Astrocyte of the spinal cord (primary cell): Measurements from ENCODE around the gene C6orf47.

ENCODE experiments used
- DNase-seq: peaks from one replicate; pipeline ENCODE4 v3.0.0; 2011; ENCODE audit warnings: low read depth, low spot score
- H3K4me3 ChIP-seq: 2 replicates; pipeline ENCODE4 v1.5.1; 2011; ENCODE audit warnings: low read depth, mild to moderate bottlenecking, low read length, moderate library complexity
- in situ Hi-C: cut with HindIII; loops from 2 replicates; pipeline ENCODE4 v1.10.0; 2017; ENCODE audit warnings: low sequenced_read_pairs
- TF ChIP-seq, protein P1 (sequence below): IDR thresholded peaks from 2 replicates; pipeline ENCODE4 v1.5.1; 2012; ENCODE audit warnings: low read depth, mild to moderate bottlenecking, low read length, inconsistent platforms

C6orf47 gene

DNA sequence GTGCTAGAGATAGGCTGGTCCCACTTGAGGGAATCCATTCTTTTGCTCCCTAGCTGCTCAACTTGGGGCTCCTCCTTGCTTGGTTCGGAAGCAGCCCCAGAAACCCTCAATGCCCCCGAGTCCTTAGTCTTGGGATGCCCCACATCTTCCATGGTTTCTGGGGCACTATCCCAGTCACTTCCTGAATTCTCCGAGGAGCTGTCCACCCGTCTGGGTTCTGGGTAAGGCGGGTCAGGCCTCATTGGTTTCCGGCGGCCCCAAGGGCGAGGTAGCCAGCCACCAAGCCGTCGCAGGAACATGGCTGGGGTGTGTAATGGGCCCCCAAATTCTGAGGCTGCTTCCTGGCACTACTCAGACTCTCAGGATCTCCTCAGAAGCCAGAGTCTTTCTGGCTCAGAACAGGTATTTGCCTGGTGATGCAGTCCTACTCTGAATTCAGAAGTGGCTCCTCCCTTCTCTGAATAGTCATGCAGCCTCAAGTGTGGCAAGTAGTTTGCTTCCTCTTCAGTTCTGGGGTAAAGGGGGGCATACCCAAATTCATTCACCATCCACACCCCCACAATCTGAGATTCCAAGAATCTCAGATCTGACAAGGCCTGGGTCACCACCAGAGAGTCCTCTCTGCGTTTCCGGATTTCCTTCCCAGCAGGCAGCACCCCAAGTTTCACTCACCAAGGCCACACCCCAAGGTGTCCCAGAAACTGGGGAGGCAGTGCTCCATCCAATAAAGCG lies 763 bp downstream of the C6orf47 start:
- in situ Hi-C loops = no loop called here
- peak overlapping the region; percentile 61 for H3K4me3 ChIP-seq
- TF ChIP-seq, protein P1, sequence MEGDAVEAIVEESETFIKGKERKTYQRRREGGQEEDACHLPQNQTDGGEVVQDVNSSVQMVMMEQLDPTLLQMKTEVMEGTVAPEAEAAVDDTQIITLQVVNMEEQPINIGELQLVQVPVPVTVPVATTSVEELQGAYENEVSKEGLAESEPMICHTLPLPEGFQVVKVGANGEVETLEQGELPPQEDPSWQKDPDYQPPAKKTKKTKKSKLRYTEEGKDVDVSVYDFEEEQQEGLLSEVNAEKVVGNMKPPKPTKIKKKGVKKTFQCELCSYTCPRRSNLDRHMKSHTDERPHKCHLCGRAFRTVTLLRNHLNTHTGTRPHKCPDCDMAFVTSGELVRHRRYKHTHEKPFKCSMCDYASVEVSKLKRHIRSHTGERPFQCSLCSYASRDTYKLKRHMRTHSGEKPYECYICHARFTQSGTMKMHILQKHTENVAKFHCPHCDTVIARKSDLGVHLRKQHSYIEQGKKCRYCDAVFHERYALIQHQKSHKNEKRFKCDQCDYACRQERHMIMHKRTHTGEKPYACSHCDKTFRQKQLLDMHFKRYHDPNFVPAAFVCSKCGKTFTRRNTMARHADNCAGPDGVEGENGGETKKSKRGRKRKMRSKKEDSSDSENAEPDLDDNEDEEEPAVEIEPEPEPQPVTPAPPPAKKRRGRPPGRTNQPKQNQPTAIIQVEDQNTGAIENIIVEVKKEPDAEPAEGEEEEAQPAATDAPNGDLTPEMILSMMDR = no peak
- DNase-seq = no peak

DNA sequence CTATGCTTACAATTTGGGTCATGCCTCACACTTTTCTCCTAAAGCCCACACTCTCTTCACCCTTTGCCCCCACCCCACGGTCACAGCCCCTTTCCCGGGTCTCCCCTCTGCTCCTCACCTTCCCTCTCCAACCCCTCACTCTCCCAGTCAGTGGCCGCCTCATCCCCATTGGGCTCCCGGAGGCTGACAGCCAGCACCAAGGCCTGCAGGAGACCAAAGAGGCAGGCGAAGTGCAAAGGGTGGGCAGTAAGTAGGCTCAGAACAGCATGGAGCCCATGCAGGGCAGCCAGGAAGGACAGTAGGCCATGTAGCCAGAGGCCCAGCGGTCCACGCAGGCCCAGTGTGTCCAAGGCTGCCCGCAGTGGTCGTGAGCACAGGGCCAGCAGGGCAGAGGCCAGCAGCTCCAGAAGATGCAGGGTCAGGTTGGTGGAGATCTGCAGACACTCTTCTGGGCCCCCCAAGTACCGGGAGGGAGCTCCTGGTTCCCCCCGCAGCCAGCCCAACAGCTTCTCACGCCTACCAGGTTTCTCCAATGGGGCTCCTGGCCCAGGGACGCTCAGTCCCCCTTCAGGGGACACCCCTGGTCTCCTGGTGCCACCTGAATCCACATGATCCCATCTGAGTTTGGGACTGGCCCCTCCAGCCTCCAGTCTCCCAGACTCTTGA lies 1.5 kb downstream of the C6orf47 start:
- in situ Hi-C loops = no loop called here
- TF ChIP-seq, protein P1 = no peak
- peak overlapping the region; percentile 61 for H3K4me3 ChIP-seq
- DNase-seq = no peak

DNA sequence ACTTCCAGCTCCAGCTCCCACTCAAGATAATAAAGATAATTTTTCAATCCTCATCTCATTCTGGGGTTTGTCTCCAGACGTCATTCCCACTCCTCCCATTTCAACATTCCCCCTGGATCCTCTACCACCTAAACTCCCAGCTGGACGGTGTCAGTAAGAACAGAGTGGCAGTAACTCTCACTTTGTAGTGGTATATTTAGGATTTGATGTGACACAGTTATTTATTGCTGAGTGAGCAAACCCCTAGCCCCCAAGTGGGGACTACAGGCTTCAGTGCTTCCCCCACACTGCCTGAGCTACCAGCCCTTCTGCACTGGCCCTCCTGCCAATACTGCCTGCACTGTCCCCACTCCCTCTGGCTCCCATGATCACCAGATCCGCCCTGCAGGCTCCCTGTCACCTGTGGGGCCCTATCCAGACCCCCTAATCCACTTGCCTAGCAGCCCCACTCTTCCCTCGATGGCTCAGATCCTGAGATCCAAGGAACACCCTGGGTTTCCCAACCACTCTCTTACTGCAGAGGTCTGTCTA lies 2.4 kb downstream of the C6orf47 start:
- in situ Hi-C loops = no loop called here
- DNase-seq = no peak
- TF ChIP-seq, protein P1 = no peak
- H3K4me3 ChIP-seq = no peak overlapping the region

DNA sequence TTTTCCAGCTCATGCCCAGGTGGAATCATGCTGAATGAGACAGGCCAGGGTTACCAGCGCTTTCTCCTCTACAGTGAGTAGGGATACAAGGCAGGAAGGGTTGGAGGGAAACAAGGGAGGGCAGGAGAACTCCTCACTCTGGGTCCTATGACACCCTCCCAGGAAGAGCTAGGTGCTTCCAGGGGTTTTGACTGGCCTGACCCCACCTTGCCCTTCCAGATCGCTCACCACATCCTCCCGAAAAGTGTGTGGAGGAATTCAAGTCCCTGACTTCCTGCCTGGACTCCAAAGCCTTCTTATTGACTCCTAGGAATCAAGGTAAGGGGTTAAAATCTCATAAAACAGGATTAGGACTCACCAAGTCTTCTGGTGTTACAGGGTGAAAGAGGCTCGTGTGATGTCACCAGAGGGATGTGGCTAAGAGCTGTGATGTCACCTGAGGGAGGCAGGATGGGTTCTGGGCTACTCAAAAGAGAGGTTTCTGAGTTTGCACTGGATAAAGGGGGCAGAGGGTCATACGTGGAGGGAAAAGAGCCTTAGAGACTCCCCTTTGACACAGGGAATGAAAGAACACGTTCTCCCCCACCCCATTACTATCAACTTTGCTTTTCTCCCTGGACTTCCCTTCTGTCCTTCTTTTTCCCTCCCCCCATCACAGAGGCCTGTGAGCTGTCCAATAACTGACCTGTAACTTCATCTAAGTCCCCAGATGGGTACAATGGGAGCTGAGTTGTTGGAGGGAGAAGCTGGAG lies 3.0 kb downstream of the C6orf47 start:
- TF ChIP-seq, protein P1 = no peak
- H3K4me3 ChIP-seq = no peak overlapping the region
- DNase-seq = no peak
- in situ Hi-C loops = no loop called here

DNA sequence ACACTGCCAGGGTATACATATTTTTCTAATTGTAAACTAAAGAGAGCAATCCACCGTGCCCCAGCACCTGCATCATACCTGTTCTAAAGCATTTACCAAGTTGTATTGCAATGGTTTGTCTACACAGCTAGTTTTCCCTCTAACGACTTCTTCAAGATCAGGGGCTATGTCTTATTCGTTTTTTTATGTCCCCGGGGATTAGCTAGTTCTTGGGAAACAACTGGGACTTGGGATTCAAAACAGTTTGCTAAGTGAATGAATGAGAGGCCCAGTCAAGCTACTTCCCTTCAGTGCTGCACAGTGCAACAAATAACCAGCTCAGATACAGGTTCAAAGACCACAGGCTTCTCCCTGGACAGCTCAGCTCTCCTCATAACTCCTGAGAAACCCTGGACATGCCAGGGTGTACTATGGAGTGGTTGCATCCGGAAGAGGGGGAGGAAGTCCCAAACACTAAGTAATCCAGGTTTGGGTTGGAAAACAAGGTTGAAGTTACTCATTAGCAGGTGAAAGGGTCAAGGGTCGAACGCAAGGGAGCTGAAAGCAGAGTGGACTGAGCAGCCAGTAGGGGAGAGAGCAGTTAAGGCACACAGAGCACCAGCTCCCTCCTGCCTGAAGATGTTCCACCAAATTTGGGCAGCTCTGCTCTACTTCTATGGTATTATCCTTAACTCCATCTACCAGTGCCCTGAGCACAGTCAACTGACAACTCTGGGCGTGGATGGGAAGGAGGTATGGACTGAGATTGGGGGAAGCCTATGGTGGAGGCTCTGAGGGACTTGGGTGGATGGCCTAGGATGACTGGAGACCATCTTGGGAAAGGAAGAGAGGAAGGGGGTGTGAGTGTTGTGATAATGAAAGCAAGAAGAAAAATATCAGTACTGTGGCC lies 5.0 kb downstream of the C6orf47 start, which contains the start of gene APOM:
TSS of gene APOM (plus strand) at position 546 of the 889 bp plus-strand sequence. CDS start at position 619, 73 bp downstream.
- in situ Hi-C loops = no loop called here
- no peak within 1 kb of the TSS for H3K4me3 ChIP-seq

More for the DNA sequence above, 5.0 kb downstream of the C6orf47 start, which contains the start of gene APOM:
- DNase-seq = no peak
- TF ChIP-seq, protein P1 = no peak
